GM21723 (cell line): ENCODE measurements around the gene CYB5R4.

ENCODE experiments used
- ATAC-seq: cut with Tn5 transposase; IDR thresholded peaks from one replicate; pipeline ENCODE4 v1.9.1; 2021; ENCODE audit warnings: mild to moderate bottlenecking, moderate library complexity; ENCODE audit not compliant: unreplicated experiment

Gene CYB5R4

GRCh38 chr6:83976037-83976755, 116.7 kb downstream of the CYB5R4 start:
- no peak for ATAC-seq

- ATAC-seq = no peak
These were observed 117.4 kb downstream of the CYB5R4 start for GRCh38 chr6:83976871-83977270.

GRCh38 chr6:83978324-83978734, 118.8 kb downstream of the CYB5R4 start:
- no peak for ATAC-seq

- ATAC-seq = no peak
These were observed 119.5 kb downstream of the CYB5R4 start for GRCh38 chr6:83978997-83979396.

GRCh38 chr6:83984411-83984810, 124.9 kb downstream of the CYB5R4 start:
- ATAC-seq = no peak

GRCh38 chr6:83985308-83985713, 125.8 kb downstream of the CYB5R4 start:
- no peak for ATAC-seq

- ATAC-seq = no peak
These were observed 126.2 kb downstream of the CYB5R4 start for GRCh38 chr6:83985715-83986114.

- ATAC-seq = no peak
These were observed 138.6 kb downstream of the CYB5R4 start for GRCh38 chr6:83998021-83998584.

GRCh38 chr6:84001119-84001518, 141.6 kb downstream of the CYB5R4 start:
- no peak for ATAC-seq

GRCh38 chr6:84002226-84002625, 142.7 kb downstream of the CYB5R4 start:
- no peak for ATAC-seq

GRCh38 chr6:84003131-84003530, 143.6 kb downstream of the CYB5R4 start:
- ATAC-seq = no peak

GRCh38 chr6:84003654-84004053, 144.2 kb downstream of the CYB5R4 start:
- no peak for ATAC-seq

- ATAC-seq = no peak
These were observed 148.4 kb downstream of the CYB5R4 start for GRCh38 chr6:84007871-84008270.

- no peak for ATAC-seq
These were observed 153.9 kb downstream of the CYB5R4 start for GRCh38 chr6:84013354-84013753.

GRCh38 chr6:84013931-84014330, 154.4 kb downstream of the CYB5R4 start:
- no peak for ATAC-seq

- ATAC-seq = no peak
These were observed 156.5 kb downstream of the CYB5R4 start for GRCh38 chr6:84016029-84016428.
